Measurements from ENCODE around the gene MBNL1.

Gene MBNL1

GRCh38 chr3:152471814-152472671 is 203.3 kb downstream of the MBNL1 start:
- peak overlapping the region; percentile 25 for H3K4me3 ChIP-seq (ENCODE audit: low read depth, low read length)
- DNase-seq (ENCODE audit: low read depth): peak; percentile 81
- TF ChIP-seq, protein P1, sequence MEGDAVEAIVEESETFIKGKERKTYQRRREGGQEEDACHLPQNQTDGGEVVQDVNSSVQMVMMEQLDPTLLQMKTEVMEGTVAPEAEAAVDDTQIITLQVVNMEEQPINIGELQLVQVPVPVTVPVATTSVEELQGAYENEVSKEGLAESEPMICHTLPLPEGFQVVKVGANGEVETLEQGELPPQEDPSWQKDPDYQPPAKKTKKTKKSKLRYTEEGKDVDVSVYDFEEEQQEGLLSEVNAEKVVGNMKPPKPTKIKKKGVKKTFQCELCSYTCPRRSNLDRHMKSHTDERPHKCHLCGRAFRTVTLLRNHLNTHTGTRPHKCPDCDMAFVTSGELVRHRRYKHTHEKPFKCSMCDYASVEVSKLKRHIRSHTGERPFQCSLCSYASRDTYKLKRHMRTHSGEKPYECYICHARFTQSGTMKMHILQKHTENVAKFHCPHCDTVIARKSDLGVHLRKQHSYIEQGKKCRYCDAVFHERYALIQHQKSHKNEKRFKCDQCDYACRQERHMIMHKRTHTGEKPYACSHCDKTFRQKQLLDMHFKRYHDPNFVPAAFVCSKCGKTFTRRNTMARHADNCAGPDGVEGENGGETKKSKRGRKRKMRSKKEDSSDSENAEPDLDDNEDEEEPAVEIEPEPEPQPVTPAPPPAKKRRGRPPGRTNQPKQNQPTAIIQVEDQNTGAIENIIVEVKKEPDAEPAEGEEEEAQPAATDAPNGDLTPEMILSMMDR (conservative IDR thresholded peaks at IDR 0.05; ENCODE audit: low read depth, low read length): peak; percentile 80

DNA sequence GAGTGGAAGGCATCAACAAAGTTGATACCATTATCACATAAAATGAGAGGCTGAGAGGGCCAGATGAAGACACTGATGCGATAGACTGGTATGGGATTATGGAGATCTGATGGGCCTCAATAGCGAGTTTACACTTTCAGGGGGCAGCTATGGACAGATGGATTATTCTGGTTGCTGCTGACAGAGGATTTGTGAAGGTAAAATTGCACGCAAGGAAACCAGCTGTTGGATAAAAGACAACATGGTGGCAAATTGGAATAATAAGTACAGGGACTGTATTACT is 203.9 kb downstream of the MBNL1 start:
- no peak for DNase-seq (ENCODE audit: low read depth)
- no peak overlapping the region for H3K4me3 ChIP-seq (ENCODE audit: low read depth, low read length)
- TF ChIP-seq, protein P1 (conservative IDR thresholded peaks at IDR 0.05; ENCODE audit: low read depth, low read length): no peak

DNA sequence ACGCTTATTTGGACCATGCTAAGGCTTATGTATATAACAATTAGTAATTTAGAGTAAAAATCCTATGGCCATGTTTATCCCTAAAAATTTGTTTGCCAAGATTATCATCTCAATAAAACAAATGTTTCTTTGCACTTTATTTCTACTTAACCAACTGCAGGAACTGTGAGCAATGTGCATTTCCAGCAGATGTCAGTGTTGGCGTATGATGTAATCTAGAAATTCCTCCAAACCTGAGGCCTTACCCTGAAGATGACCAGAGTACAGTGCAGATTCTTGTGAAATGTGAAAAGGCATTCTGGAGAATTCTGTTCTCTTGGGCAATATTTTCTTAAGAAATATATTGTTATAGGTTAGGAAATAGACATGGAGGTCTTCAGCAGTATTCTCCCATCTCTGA is 205.9 kb downstream of the MBNL1 start:
- no peak overlapping the region for H3K4me3 ChIP-seq (ENCODE audit: low read depth, low read length)
- TF ChIP-seq, protein P1 (conservative IDR thresholded peaks at IDR 0.05; ENCODE audit: low read depth, low read length): peak; percentile 84
- peak; percentile 97 for DNase-seq (ENCODE audit: low read depth)

DNA sequence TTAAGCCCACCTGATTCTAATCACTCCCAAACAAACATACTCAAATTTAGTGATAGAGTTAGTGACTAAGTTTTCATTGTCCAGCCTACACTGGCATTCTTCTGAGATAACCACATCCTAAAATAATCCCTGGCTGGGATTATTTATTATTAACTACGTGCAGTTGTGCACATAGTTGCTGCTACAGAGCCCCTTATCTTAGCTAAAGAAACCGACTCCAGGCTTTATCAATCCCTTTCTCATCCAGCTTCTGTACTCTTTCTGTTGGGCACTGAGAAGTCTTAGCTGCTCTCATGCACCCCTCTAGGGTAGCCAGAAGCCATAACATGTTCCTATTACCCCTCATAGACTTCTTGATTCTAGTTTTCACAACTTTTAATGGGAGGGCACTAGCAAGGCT is 208.7 kb downstream of the MBNL1 start:
- TF ChIP-seq, protein P1 (conservative IDR thresholded peaks at IDR 0.05; ENCODE audit: low read depth, low read length): no peak
- H3K4me3 ChIP-seq (ENCODE audit: low read depth, low read length): no peak overlapping the region
- DNase-seq (ENCODE audit: low read depth): no peak

GRCh38 chr3:152480282-152480953 is 211.7 kb downstream of the MBNL1 start:
- no peak for DNase-seq (ENCODE audit: low read depth)
- H3K4me3 ChIP-seq (ENCODE audit: low read depth, low read length): no peak overlapping the region
- TF ChIP-seq, protein P1 (conservative IDR thresholded peaks at IDR 0.05; ENCODE audit: low read depth, low read length): no peak

DNA sequence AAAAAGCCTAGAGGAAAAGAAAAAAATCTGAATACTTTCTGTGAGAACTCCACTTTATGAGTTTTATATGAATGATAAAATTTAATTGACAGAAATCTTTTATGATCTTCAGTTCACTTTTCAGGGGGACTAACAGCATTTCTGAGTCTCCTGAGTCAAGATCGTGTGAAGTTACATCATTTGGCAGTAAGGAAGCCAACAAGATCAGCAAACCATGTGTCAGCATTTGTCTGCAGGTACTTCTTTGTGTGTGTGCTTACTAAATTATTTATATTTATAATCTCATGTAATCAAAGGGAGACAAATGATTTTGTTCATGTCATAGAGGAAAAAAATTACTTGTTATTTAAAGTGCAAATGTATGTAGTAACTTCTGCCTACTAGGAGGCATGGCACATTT is 217.6 kb downstream of the MBNL1 start:
- TF ChIP-seq, protein P1 (conservative IDR thresholded peaks at IDR 0.05; ENCODE audit: low read depth, low read length): no peak
- H3K4me3 ChIP-seq (ENCODE audit: low read depth, low read length): no peak overlapping the region
- DNase-seq (ENCODE audit: low read depth): no peak
